ENCODE results near the gene METTL25.
A peak's percentile ranks its signal among the peaks of the same experiment; 100 is the strongest.

Gene METTL25

DNA sequence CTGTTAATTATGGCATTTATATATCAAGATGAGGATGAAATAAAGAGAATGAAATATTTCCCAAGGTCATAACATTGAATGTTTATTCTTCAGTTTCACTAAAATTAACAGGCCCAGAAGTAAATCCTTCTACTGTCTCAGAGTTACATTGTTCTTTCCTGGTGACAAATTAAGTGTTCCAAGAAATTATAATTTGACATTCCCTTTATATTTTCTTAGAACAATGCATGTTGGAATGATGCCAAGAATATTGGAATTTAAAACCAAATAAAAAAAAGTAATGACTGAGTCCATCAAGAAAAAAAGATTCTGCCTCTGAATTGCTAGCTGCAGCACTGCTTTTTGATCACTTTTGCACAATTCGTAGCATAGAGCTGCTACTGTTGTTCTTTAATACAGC is 152.1 kb downstream of the METTL25 start:
- Histone ChIP-seq H3K4me1 (ENCODE audit: low read length) (no peaks in the 10 kb centered on the region), H3K27ac (ENCODE audit: low read length) (no peak overlapping the region), H3K79me2 (ENCODE audit: low read length) (no peaks in the 10 kb centered on the region), H3K4me2 (ENCODE audit: low read length) (no peak overlapping the region), H4K20me1 (ENCODE audit: insufficient read depth, low read length) (no peaks in the 10 kb centered on the region), H3K36me3 (replicated peaks; ENCODE audit: low read depth, low read length) (no peaks in the 10 kb centered on the region), H3K9me3 (ENCODE audit: insufficient read depth, low read length) (no peaks in the 10 kb centered on the region), H3K9ac (ENCODE audit: low read length) (no peak overlapping the region), H2AFZ (ENCODE audit: low read depth, low read length) (no peak overlapping the region), H3K27me3 (ENCODE audit: low read depth, low read length) (no peaks in the 10 kb centered on the region), H3K4me3 (ENCODE audit: low read length) (no peak overlapping the region)
- TF ChIP-seq, protein P1, sequence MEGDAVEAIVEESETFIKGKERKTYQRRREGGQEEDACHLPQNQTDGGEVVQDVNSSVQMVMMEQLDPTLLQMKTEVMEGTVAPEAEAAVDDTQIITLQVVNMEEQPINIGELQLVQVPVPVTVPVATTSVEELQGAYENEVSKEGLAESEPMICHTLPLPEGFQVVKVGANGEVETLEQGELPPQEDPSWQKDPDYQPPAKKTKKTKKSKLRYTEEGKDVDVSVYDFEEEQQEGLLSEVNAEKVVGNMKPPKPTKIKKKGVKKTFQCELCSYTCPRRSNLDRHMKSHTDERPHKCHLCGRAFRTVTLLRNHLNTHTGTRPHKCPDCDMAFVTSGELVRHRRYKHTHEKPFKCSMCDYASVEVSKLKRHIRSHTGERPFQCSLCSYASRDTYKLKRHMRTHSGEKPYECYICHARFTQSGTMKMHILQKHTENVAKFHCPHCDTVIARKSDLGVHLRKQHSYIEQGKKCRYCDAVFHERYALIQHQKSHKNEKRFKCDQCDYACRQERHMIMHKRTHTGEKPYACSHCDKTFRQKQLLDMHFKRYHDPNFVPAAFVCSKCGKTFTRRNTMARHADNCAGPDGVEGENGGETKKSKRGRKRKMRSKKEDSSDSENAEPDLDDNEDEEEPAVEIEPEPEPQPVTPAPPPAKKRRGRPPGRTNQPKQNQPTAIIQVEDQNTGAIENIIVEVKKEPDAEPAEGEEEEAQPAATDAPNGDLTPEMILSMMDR (IDR thresholded peaks at IDR 0.05; ENCODE audit: low read depth, low read length) = no peak

DNA sequence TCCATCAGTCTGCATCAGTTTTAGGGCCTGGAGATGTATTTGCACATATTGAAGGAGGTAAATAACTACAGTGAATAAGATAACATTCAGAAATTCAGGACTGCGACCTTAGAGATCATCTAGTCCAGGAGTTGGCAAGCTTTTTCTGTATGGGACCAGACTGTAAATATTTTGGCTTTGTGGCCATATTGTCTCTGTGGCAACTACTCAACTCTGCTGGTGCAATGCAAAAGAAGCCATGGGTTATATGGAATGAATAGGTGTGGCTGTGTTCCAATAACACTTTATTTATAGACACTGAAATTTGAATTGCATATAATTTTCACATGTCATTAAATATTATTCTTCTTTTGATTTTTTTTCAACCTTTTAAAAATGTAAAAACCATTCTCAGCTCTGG is 156.6 kb downstream of the METTL25 start:
- Histone ChIP-seq H3K4me3 (ENCODE audit: low read length) (no peak overlapping the region), H3K79me2 (ENCODE audit: low read length) (no peaks in the 10 kb centered on the region), H2AFZ (ENCODE audit: low read depth, low read length) (no peak overlapping the region), H3K4me1 (ENCODE audit: low read length) (peaks cover 5% of the 10 kb centered on the region; the same call in 1 of the 2 replicates), H4K20me1 (ENCODE audit: insufficient read depth, low read length) (no peaks in the 10 kb centered on the region), H3K27ac (ENCODE audit: low read length) (no peak overlapping the region), H3K9ac (ENCODE audit: low read length) (no peak overlapping the region), H3K4me2 (ENCODE audit: low read length) (no peak overlapping the region), H3K36me3 (replicated peaks; ENCODE audit: low read depth, low read length) (no peaks in the 10 kb centered on the region), H3K27me3 (ENCODE audit: low read depth, low read length) (no peaks in the 10 kb centered on the region), H3K9me3 (ENCODE audit: insufficient read depth, low read length) (no peaks in the 10 kb centered on the region)
- no peak for TF ChIP-seq EZH2phosphoT487 (IDR thresholded peaks at IDR 0.05; ENCODE audit: low read depth)
- TF ChIP-seq, protein P1 (IDR thresholded peaks at IDR 0.05; ENCODE audit: low read depth, low read length) = no peak

DNA sequence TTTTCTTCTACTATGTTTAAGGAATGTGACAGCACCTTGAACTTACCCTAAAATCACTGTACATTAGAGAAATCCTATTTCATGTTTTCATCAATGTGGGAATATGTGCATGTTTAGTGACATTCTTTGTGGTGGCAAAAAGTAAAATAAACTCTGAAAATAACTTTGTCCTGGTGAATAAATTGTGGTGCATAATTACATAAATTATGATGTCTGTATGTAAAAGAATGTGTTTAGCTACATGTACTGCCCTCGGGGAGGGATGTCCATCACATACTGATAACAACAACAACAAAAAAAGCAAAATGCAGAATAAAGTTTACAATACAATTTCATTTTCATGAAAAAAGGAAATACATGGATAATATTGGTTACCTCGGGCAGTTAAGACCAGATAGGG is 157.3 kb downstream of the METTL25 start:
- H3K27ac ChIP-seq (ENCODE audit: low read length) = no peak overlapping the region
- no peaks in the 10 kb centered on the region for H3K79me2 ChIP-seq (ENCODE audit: low read length)
- H4K20me1 ChIP-seq (ENCODE audit: insufficient read depth, low read length) = no peaks in the 10 kb centered on the region
- no peak overlapping the region for H3K9ac ChIP-seq (ENCODE audit: low read length)
- peaks cover 5% of the 10 kb centered on the region; the same call in 1 of the 2 replicates for H3K4me1 ChIP-seq (ENCODE audit: low read length)
- H3K9me3 ChIP-seq (ENCODE audit: insufficient read depth, low read length) = no peaks in the 10 kb centered on the region
- no peak overlapping the region for H2AFZ ChIP-seq (ENCODE audit: low read depth, low read length)
- no peak for TF ChIP-seq EZH2phosphoT487 (IDR thresholded peaks at IDR 0.05; ENCODE audit: low read depth)
- TF ChIP-seq, protein P1 (IDR thresholded peaks at IDR 0.05; ENCODE audit: low read depth, low read length) = no peak
- no peaks in the 10 kb centered on the region for H3K27me3 ChIP-seq (ENCODE audit: low read depth, low read length)
- no peak overlapping the region for H3K4me2 ChIP-seq (ENCODE audit: low read length)
- H3K4me3 ChIP-seq (ENCODE audit: low read length) = no peak overlapping the region
- no peaks in the 10 kb centered on the region for H3K36me3 ChIP-seq (replicated peaks; ENCODE audit: low read depth, low read length)

DNA sequence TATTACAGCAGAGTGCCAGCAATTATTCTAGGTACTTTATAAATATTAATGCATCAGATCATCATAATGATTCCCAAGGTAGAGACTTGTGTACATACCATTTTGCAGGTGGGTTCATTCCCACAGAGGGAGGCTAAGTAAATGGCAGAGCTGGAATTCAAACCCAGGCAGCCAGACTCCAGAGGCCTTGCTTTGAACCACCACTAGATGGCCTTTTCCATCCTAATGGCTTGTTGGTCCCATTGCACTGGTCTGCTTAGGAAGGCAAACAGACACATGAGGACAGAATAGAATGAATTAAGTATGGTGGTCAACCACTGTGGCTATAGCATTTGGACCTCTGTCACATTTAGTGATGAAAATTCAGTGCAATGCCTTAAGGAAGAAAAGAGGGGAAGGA is 158.7 kb downstream of the METTL25 start:
- Histone ChIP-seq H3K79me2 (ENCODE audit: low read length) (no peaks in the 10 kb centered on the region), H3K4me1 (ENCODE audit: low read length) (peaks cover 5% of the 10 kb centered on the region; the same call in 1 of the 2 replicates), H3K36me3 (replicated peaks; ENCODE audit: low read depth, low read length) (no peaks in the 10 kb centered on the region), H3K4me3 (ENCODE audit: low read length) (no peak overlapping the region), H2AFZ (ENCODE audit: low read depth, low read length) (no peak overlapping the region), H4K20me1 (ENCODE audit: insufficient read depth, low read length) (no peaks in the 10 kb centered on the region), H3K27me3 (ENCODE audit: low read depth, low read length) (no peaks in the 10 kb centered on the region), H3K9ac (ENCODE audit: low read length) (no peak overlapping the region), H3K4me2 (ENCODE audit: low read length) (no peak overlapping the region), H3K27ac (ENCODE audit: low read length) (no peak overlapping the region), H3K9me3 (ENCODE audit: insufficient read depth, low read length) (no peaks in the 10 kb centered on the region)
- TF ChIP-seq, protein P1 (IDR thresholded peaks at IDR 0.05; ENCODE audit: low read depth, low read length) = peak; percentile 62
- TF ChIP-seq EZH2phosphoT487 (IDR thresholded peaks at IDR 0.05; ENCODE audit: low read depth) = no peak

All from OCI-LY3 (cell line).